Uterus (tissue), 4 donors: ENCODE measurements around the gene TTBK2. TPM values are rescaled to one million over a fixed set of nuclear protein-coding genes. Genes with fewer than 3 reads are reported as not detected.

ENCODE experiments used
- DNase-seq, 2 donors: peaks; one replicate each; pipeline ENCODE4 v3.0.0-alpha.2; 2019 to 2020
- H3K27ac ChIP-seq, 2 donors: fragments of 200-600 bp; sonication (generic); 1 replicate in 1 of 2; 2 replicates in 1 of 2; pipeline ENCODE4 v1.5.1; 2016 to 2018
- H3K27me3 ChIP-seq, 2 donors: fragments of 200-600 bp; sonication (generic); one replicate each; pipeline ENCODE4 v1.5.1; 2018 to 2019; ENCODE audit warnings: control low read depth in 1 of 2
- H3K36me3 ChIP-seq, 2 donors: fragments of 200-600 bp; sonication (generic); one replicate each; pipeline ENCODE4 v1.5.1; 2019; ENCODE audit warnings: control low read depth in 1 of 2
- H3K4me1 ChIP-seq, 2 donors: fragments of 200-600 bp; sonication (generic); one replicate each; pipeline ENCODE4 v1.5.1; 2018 to 2019; ENCODE audit warnings: control low read depth in 1 of 2
- H3K4me3 ChIP-seq, 2 donors: fragments of 200-600 bp; sonication (generic); 1 replicate in 1 of 2; 2 replicates in 1 of 2; pipeline ENCODE4 v1.5.1; 2018 to 2019; ENCODE audit warnings: mild to moderate bottlenecking in 1 of 2
- H3K9me3 ChIP-seq, 2 donors: fragments of 200-600 bp; sonication (generic); one replicate each; pipeline ENCODE4 v1.5.1; 2019; ENCODE audit warnings: control low read depth in 1 of 2
- POLR2A ChIP-seq, 2 donors: fragments of 450-650 bp; IDR thresholded peaks; one replicate each; pipeline ENCODE4 v1.6.1; 2016; ENCODE audit warnings: antibody characterized with exemption in 2 of 2, mild to moderate bottlenecking in 1 of 2, moderate library complexity in 1 of 2
- intact Hi-C: fragments of 100-400 bp; cut with DNase I; formaldehyde crosslinking; loops from one replicate; pipeline ENCODE4 v1.15.1; 2023; ENCODE audit warnings: low total_unique reads
- total RNA-seq, 4 donors: library from RNA; depleted of rRNA in 3 of 4; stranded (reverse); fragments of >200 nt in 3 of 4; gene quantifications; one replicate each; pipeline versions ENCODE4 v1.1.0 to v1.2.4, GENCODE V29; 2014 to 2023
- TF ChIP-seq, protein P1 (sequence below), 4 experiments: fragments of 200-600 bp in 2 of 4; fragments of 450-650 bp in 2 of 4; sonication (generic) in 2 of 4; IDR thresholded peaks; one replicate each; pipeline ENCODE4 v1.5.1; 2016 to 2019; ENCODE audit warnings: antibody characterized with exemption in 4 of 4, mild to moderate bottlenecking in 2 of 4, moderate library complexity in 1 of 4
- donor health status: DM: yes; HTN: yes; CAD: no.

TTBK2 gene
- total RNA-seq, 4 donors from 2014 or later: 5.9 to 32.3 (median 20.6) TPM

DNA sequence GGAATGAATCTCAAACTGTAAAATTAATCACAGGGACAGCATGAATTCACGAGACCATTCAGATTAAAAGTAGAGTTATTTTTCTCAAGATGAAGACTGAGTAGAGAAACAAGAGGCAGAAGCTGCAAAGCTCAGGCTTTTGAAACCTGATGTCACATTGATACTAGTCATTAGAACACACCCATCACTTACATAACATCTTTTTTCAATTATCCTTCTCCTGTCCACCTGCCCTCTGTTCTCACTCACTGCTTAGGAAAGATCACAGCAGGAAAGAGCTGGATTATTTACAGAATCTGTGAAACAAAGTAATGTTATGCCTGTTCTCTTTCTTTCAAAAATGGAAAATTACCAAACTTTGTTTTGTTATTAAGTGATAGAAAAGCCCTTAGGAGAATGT lies 111.7 kb downstream of the TTBK2 start:
- Histone ChIP-seq H3K27ac (no peak overlapping the region), H3K27me3 (no peaks in the 10 kb centered on the region), H3K36me3 (no peaks in the 10 kb centered on the region), H3K9me3 (no peaks in the 10 kb centered on the region), H3K4me3 (no peak overlapping the region), H3K4me1 (no peaks in the 10 kb centered on the region)
- no peak for DNase-seq
- TF ChIP-seq, protein P1, sequence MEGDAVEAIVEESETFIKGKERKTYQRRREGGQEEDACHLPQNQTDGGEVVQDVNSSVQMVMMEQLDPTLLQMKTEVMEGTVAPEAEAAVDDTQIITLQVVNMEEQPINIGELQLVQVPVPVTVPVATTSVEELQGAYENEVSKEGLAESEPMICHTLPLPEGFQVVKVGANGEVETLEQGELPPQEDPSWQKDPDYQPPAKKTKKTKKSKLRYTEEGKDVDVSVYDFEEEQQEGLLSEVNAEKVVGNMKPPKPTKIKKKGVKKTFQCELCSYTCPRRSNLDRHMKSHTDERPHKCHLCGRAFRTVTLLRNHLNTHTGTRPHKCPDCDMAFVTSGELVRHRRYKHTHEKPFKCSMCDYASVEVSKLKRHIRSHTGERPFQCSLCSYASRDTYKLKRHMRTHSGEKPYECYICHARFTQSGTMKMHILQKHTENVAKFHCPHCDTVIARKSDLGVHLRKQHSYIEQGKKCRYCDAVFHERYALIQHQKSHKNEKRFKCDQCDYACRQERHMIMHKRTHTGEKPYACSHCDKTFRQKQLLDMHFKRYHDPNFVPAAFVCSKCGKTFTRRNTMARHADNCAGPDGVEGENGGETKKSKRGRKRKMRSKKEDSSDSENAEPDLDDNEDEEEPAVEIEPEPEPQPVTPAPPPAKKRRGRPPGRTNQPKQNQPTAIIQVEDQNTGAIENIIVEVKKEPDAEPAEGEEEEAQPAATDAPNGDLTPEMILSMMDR (IDR thresholded peaks at IDR 0.05): no peak
- no peak for TF ChIP-seq POLR2A (IDR thresholded peaks at IDR 0.05)
- intact Hi-C loops: no loop called here

DNA sequence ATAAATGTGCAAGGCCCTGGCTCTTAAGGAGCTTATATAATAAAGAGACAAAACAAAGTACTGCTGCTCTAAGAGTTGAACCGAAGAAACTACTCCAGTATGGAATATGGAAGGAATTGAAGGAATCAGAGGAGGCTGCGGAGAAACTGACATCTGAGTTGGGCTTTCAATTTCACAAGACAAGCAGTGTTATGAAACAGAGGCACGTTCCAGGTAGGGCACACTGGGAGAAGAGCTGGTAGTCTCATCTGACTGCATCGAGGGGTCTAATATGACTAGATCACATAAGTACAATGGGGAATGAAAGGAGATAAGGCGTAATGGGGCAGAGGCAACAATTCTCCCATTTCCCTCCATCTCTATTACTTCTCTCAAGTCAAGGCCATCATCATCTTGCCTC lies 115.3 kb downstream of the TTBK2 start:
- TF ChIP-seq POLR2A (IDR thresholded peaks at IDR 0.05): no peak
- TF ChIP-seq, protein P1 (IDR thresholded peaks at IDR 0.05): no peak
- no peaks in the 10 kb centered on the region for H3K27me3 ChIP-seq
- no peaks in the 10 kb centered on the region for H3K36me3 ChIP-seq
- H3K4me1 ChIP-seq: no peaks in the 10 kb centered on the region
- H3K9me3 ChIP-seq: no peaks in the 10 kb centered on the region
- no peak overlapping the region for H3K4me3 ChIP-seq
- DNase-seq: no peak
- H3K27ac ChIP-seq: no peak overlapping the region
- intact Hi-C loops: no loop called here

DNA sequence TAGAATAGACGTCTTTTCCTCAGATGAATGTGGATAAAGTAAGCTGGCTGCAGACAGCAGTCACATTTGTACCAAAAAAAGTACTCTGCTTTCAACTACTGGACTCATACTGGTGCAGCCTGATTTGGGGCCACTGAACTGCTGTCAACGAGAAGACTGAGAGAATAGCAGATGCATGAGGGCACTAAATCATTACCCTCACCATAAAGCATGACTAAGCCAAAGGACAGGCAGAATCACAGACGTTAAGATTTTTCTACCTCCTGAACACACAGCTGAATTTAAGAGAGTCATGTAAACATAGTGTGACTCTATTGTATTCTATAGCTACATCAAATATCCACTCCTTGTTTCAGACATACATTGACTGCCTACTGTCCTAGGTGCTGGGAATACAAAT lies 115.8 kb downstream of the TTBK2 start:
- TF ChIP-seq, protein P1 (IDR thresholded peaks at IDR 0.05): no peak
- TF ChIP-seq POLR2A (IDR thresholded peaks at IDR 0.05): no peak
- Histone ChIP-seq H3K36me3 (no peaks in the 10 kb centered on the region), H3K27me3 (no peaks in the 10 kb centered on the region), H3K27ac (no peak overlapping the region), H3K9me3 (no peaks in the 10 kb centered on the region), H3K4me3 (no peak overlapping the region), H3K4me1 (no peaks in the 10 kb centered on the region)
- intact Hi-C loops: no loop called here
- DNase-seq: no peak

DNA sequence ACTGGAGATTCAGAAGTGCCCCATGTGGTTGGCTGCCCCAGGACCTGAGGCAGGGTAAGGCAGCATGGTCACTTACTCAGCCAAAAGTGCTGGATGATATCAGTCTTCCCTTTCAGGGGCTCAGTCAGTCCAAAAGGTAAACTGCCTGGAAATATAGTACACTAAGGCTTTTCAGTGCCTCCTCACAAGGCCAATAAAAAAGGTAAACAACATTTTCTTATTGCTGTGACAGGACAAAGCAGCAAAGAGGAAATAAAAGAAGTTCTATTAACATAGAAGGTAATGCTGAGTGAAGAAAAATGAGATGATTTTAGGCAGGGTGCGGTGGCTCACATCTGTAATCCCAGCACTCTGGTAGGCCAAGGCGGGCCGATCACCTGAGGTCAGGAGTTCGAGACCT lies 117.1 kb downstream of the TTBK2 start:
- no peak for TF ChIP-seq POLR2A (IDR thresholded peaks at IDR 0.05)
- TF ChIP-seq, protein P1 (IDR thresholded peaks at IDR 0.05): no peak
- Histone ChIP-seq H3K27me3 (no peaks in the 10 kb centered on the region), H3K4me1 (no peaks in the 10 kb centered on the region), H3K36me3 (no peaks in the 10 kb centered on the region), H3K4me3 (no peak overlapping the region), H3K9me3 (no peaks in the 10 kb centered on the region), H3K27ac (no peak overlapping the region)
- no peak for DNase-seq
- intact Hi-C loops: no loop called here

DNA sequence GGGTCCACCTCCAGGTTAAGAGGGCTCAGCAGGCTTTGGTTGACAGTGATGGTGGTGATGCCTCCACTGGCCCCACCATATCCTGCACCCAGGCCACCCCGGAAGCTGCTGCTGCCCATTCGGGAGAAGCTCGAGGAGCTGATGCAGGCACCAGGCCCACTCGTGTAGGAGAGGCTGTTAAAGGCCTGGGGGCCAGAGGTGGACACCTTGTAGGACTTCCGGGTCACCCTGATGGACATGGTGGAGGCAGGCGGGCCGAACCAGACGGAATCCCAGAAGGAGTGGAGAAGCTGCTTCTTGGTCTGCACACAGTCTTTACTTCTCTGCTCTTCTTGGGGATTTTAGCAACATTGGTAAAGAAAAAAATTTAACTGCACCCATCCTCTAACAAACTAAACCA lies 118.4 kb downstream of the TTBK2 start:
- no peaks in the 10 kb centered on the region for H3K27me3 ChIP-seq
- no peaks in the 10 kb centered on the region for H3K9me3 ChIP-seq
- H3K4me1 ChIP-seq: no peaks in the 10 kb centered on the region
- no peak for DNase-seq
- H3K36me3 ChIP-seq: no peaks in the 10 kb centered on the region
- H3K4me3 ChIP-seq: no peak overlapping the region
- intact Hi-C loops: no loop called here
- TF ChIP-seq POLR2A (IDR thresholded peaks at IDR 0.05): no peak
- TF ChIP-seq, protein P1 (IDR thresholded peaks at IDR 0.05): no peak
- no peak overlapping the region for H3K27ac ChIP-seq
